ENCODE results near the gene MID1.
A peak's percentile ranks its signal among the peaks of the same experiment; 100 is the strongest.

MID1 gene

GRCh38 chrX:10415306-10416001 is 204.9 kb downstream of the MID1 start:
- no peak for DNase-seq

- no peak for DNase-seq
Measured at GRCh38 chrX:10414862-10415261, 205.5 kb downstream of the MID1 start.

GRCh38 chrX:10414156-10414824 is 206.1 kb downstream of the MID1 start:
- DNase-seq: no peak

GRCh38 chrX:10404436-10404835 is 215.9 kb downstream of the MID1 start:
- no peak for DNase-seq

GRCh38 chrX:10401239-10401638 is 219.1 kb downstream of the MID1 start:
- DNase-seq: no peak

GRCh38 chrX:10399043-10399741 is 221.2 kb downstream of the MID1 start:
- no peak for DNase-seq

GRCh38 chrX:10398215-10398614 is 222.2 kb downstream of the MID1 start:
- DNase-seq: no peak

GRCh38 chrX:10397349-10397748 is 223.0 kb downstream of the MID1 start:
- DNase-seq: peak; percentile 60

GRCh38 chrX:10395643-10396042 is 224.7 kb downstream of the MID1 start:
- DNase-seq: peak; percentile 84
